Breast epithelium (tissue), 4 donors: ENCODE results near the gene AGRN. TPM values are rescaled to one million over a fixed set of nuclear protein-coding genes. Genes with fewer than 3 reads are reported as not detected.
"Not testable (repeated sequence)": the region's sequence is repeated elsewhere in the genome, so short reads cannot be mapped to it uniquely, and the experiment has no call there.

Experiments
- DNase-seq, 2 donors: peaks; one replicate each; pipeline ENCODE4 v3.0.0-alpha.2; 2019; ENCODE audit warnings: low spot score in 2 of 2
- H3K27ac ChIP-seq, 2 donors: fragments of 200-600 bp; sonication (generic) in 1 of 2; one replicate each; pipeline ENCODE4 v1.5.1; 2016 to 2019; ENCODE audit warnings: mild to moderate bottlenecking in 1 of 2
- H3K27me3 ChIP-seq, 2 donors: fragments of 200-600 bp; sonication (generic) in 1 of 2; one replicate each; pipeline versions ENCODE4 v1.5.1 to v1.6.0; 2017 to 2019; ENCODE audit warnings: control low read depth in 1 of 2, mild to moderate bottlenecking in 1 of 2
- H3K36me3 ChIP-seq: fragments of 200-600 bp; one replicate; pipeline ENCODE4 v1.5.1; 2019
- H3K4me1 ChIP-seq, 2 donors: fragments of 200-600 bp; sonication (generic); one replicate each; pipeline ENCODE4 v1.5.1; 2016 to 2019; ENCODE audit warnings: control low read depth in 1 of 2
- H3K4me3 ChIP-seq, 3 donors: fragments of 200-600 bp; sonication (generic); 1 replicate in 2 of 3; 2 replicates in 1 of 3; pipeline ENCODE4 v1.5.1; 2016 to 2019; ENCODE audit warnings: mild to moderate bottlenecking in 3 of 3, moderate library complexity in 2 of 3
- H3K9me3 ChIP-seq, 2 donors: fragments of 200-600 bp; sonication (generic) in 1 of 2; one replicate each; pipeline ENCODE4 v1.5.1; 2016 to 2019; ENCODE audit warnings: control low read depth in 1 of 2
- POLR2A ChIP-seq: fragments of 450-650 bp; IDR thresholded peaks from one replicate; pipeline ENCODE4 v1.6.1; 2016; ENCODE audit warnings: antibody characterized with exemption, mild to moderate bottlenecking, moderate library complexity
- POLR2AphosphoS5 ChIP-seq, 3 donors: sonication (generic); formaldehyde crosslinking; IDR thresholded peaks; one replicate each; pipeline ENCODE4 v1.6.1; 2017; ENCODE audit warnings: antibody characterized with exemption in 3 of 3
- intact Hi-C: fragments of 100-400 bp; cut with DNase I; formaldehyde crosslinking; loops from one replicate; pipeline ENCODE4 v1.15.1; 2023; ENCODE audit warnings: low total_unique reads
- total RNA-seq, 3 donors: library from RNA; depleted of rRNA; stranded (reverse); fragments of >200 nt; gene quantifications; one replicate each; pipeline ENCODE4 v1.1.0, GENCODE V29; 2016
- TF ChIP-seq, protein P1 (sequence below), 3 donors: fragments of 450-650 bp; IDR thresholded peaks; one replicate each; pipeline ENCODE4 v1.5.1; 2016 to 2017; ENCODE audit warnings: antibody characterized with exemption in 3 of 3, mild to moderate bottlenecking in 3 of 3, moderate library complexity in 3 of 3

Gene AGRN
- total RNA-seq, 3 donors from 2014 or later: 9.1 to 37.0 (median 30.5) TPM

GRCh38 chr1:1026599-1027413 is 6.9 kb downstream of the AGRN start:
- Histone ChIP-seq H3K4me1 (peaks cover 4 to 16% of the 10 kb centered on the region in 2 donors), H3K27ac (no peak overlapping the region), H3K9me3 (no peaks in the 10 kb centered on the region), H3K4me3 (no peak overlapping the region), H3K36me3 (no peaks in the 10 kb centered on the region), H3K27me3 (no peaks in the 10 kb centered on the region)
- no peak for DNase-seq
- intact Hi-C loops: loop anchor here (10.0 kb wide), 1 partner anchor 458 kb away; no protein-coding TSS in a partner anchor
- TF ChIP-seq, protein P1, sequence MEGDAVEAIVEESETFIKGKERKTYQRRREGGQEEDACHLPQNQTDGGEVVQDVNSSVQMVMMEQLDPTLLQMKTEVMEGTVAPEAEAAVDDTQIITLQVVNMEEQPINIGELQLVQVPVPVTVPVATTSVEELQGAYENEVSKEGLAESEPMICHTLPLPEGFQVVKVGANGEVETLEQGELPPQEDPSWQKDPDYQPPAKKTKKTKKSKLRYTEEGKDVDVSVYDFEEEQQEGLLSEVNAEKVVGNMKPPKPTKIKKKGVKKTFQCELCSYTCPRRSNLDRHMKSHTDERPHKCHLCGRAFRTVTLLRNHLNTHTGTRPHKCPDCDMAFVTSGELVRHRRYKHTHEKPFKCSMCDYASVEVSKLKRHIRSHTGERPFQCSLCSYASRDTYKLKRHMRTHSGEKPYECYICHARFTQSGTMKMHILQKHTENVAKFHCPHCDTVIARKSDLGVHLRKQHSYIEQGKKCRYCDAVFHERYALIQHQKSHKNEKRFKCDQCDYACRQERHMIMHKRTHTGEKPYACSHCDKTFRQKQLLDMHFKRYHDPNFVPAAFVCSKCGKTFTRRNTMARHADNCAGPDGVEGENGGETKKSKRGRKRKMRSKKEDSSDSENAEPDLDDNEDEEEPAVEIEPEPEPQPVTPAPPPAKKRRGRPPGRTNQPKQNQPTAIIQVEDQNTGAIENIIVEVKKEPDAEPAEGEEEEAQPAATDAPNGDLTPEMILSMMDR (IDR thresholded peaks at IDR 0.05): no peak
- TF ChIP-seq POLR2AphosphoS5 (IDR thresholded peaks at IDR 0.05): no peak
- no peak for TF ChIP-seq POLR2A

GRCh38 chr1:1027791-1028190 is 7.9 kb downstream of the AGRN start:
- TF ChIP-seq POLR2A: no peak
- TF ChIP-seq POLR2AphosphoS5 (IDR thresholded peaks at IDR 0.05): no peak
- TF ChIP-seq, protein P1 (IDR thresholded peaks at IDR 0.05): no peak
- intact Hi-C loops: loop anchor here (10.0 kb wide), 1 partner anchor 457 kb away; no protein-coding TSS in a partner anchor
- H3K4me1 ChIP-seq: peaks cover 5 to 20% of the 10 kb centered on the region in 2 donors
- H3K36me3 ChIP-seq: no peaks in the 10 kb centered on the region
- H3K27me3 ChIP-seq: no peaks in the 10 kb centered on the region
- no peaks in the 10 kb centered on the region for H3K9me3 ChIP-seq
- H3K27ac ChIP-seq: no peak overlapping the region
- no peak overlapping the region for H3K4me3 ChIP-seq
- no peak for DNase-seq

DNA sequence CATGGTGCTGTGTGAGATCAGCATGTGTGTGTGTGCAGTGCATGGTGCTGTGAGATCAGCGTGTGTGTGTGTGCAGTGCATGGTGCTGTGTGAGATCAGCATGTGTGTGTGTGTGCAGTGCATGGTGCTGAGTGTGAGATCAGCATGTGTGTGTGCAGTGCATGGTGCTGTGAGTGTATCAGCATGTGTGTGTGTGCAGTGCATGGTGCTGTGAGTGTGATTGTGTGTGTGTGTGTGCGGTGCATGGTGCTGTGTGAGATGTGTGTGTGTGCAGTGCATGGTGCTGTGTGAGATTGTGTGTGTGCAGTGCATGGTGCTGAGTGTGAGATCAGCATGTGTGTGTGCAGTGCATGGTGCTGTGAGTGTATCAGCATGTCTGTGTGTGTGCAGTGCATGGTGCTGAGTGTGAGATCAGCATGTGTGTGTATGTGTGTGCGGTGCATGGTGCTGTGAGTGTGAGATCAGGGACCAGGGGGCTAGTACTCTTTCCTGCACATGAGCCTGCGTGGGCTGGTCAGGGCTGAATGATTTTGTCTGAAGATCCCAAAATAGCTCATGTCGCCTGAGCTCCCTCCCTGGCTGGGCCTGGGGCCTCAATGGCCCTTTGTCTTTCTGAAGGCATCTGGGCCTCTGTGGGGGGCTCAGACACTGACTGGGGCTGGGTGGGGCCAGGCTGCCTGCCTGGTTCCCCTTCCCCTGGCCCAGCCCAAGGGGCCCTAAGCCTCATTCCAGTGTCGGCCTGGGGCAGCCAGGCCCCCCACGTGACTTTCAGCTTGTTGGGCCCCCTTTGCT is 11.1 kb downstream of the AGRN start:
- H3K27ac ChIP-seq, H3K4me3 ChIP-seq, intact Hi-C loops, H3K36me3 ChIP-seq, H3K9me3 ChIP-seq, H3K27me3 ChIP-seq, DNase-seq: not testable (repeated sequence)
- peaks cover 7 to 10% of the 10 kb centered on the region in 2 donors for H3K4me1 ChIP-seq

- H3K4me3 ChIP-seq: no peak overlapping the region
- TF ChIP-seq POLR2AphosphoS5 (IDR thresholded peaks at IDR 0.05) (no peak), POLR2A (no peak)
- TF ChIP-seq, protein P1 (IDR thresholded peaks at IDR 0.05): no peak
- H3K27ac ChIP-seq: no peak overlapping the region
- H3K27me3 ChIP-seq: no peaks in the 10 kb centered on the region
- no peaks in the 10 kb centered on the region for H3K9me3 ChIP-seq
- no peaks in the 10 kb centered on the region for H3K36me3 ChIP-seq
- peaks cover 7% of the 10 kb centered on the region in 2 donors for H3K4me1 ChIP-seq
- no peak for DNase-seq
- intact Hi-C loops: no loop called here
Measured at GRCh38 chr1:1031659-1032235, 11.8 kb downstream of the AGRN start.

DNA sequence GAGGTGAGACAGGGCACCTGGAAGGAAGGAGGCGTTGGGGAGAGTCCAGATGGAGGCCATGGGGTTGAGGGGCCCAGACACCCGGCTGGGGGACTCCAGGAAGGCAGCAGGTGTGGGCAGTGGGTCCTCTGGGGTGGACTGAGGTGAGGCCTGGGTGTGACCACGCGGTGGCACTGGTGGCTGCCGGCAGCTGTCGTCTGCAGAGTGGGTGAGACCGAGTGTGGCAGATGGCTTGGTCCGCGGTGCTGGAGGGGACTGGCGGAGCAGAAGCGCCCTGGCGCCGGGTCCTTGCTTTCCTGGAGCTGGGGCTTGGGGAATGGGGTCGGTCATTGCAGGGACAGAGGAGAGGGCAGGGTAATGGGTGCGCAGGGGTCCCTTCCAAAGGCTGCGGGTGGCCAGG is 12.5 kb downstream of the AGRN start:
- Histone ChIP-seq H3K4me1 (peaks cover 6 to 7% of the 10 kb centered on the region in 2 donors), H3K36me3 (no peaks in the 10 kb centered on the region), H3K9me3 (no peaks in the 10 kb centered on the region), H3K27ac (peak overlapping the region; percentile 25 to 62), H3K27me3 (no peaks in the 10 kb centered on the region), H3K4me3 (peak overlapping the region in 2 of 3 donors; percentile 55 to 71)
- intact Hi-C loops: no loop called here
- TF ChIP-seq POLR2A (no peak), POLR2AphosphoS5 (IDR thresholded peaks at IDR 0.05) (no peak)
- TF ChIP-seq, protein P1 (IDR thresholded peaks at IDR 0.05): no peak
- peak in 1 of 2 donors; percentile 40 for DNase-seq
